PC-3 (cell line): ENCODE data around the gene MPZL1. TPM values are rescaled to one million over a fixed set of nuclear protein-coding genes. Genes with fewer than 3 reads are reported as not detected.
A peak's percentile ranks its signal among the peaks of the same experiment; 100 is the strongest.

Source experiments
- ATAC-seq: fragments of 200-7000 bp; cut with Tn5 transposase; 2 replicates; pipeline ENCODE4 v1.9.1; 2020; ENCODE audit warnings: mild to moderate bottlenecking, moderate library complexity
- BruUV-seq: library from RNA; stranded (reverse); fragments of 400-500 nt; replicated peaks from 2 replicates; lab custom pipeline; 2021; lab: Mats Ljungman, UMichigan
- CTCF ChIA-PET: fragments of 300-600 bp; sonication (Branson Sonifier 250); formaldehyde crosslinking; loops from one replicate; lab custom pipeline; 2022; ENCODE audit warnings: antibody characterized with exemption; lab: Charles Lee
- POLR2A ChIA-PET: fragments of 300-600 bp; sonication (Branson Sonifier 250); formaldehyde crosslinking; loops from one replicate; lab custom pipeline; 2022; ENCODE audit warnings: antibody characterized with exemption; ENCODE audit not compliant: unreplicated experiment; lab: Charles Lee
- DNase-seq: peaks from one replicate; pipeline ENCODE4 v3.0.0-alpha.2; 2015
- H2AFZ ChIP-seq: fragments of 300-600 bp; sonication (generic); 2 replicates; pipeline ENCODE4 v1.6.0; 2016; ENCODE audit warnings: antibody characterized with exemption, low read length
- H3F3A ChIP-seq: fragments of 300-600 bp; sonication (generic); one replicate; pipeline ENCODE4 v1.6.0; 2017; ENCODE audit warnings: antibody characterized with exemption, low read length, control low read depth, mild to moderate bottlenecking; ENCODE audit not compliant: unreplicated experiment
- H3K27ac ChIP-seq: fragments of 300-600 bp; sonication (generic); 2 replicates; pipeline ENCODE4 v1.5.1; 2016; ENCODE audit warnings: mild to moderate bottlenecking, low read length
- H3K27me3 ChIP-seq: fragments of 300-600 bp; sonication (generic); 2 replicates; pipeline ENCODE4 v1.6.1; 2016; ENCODE audit warnings: low read length, mixed read lengths
- H3K36me3 ChIP-seq: fragments of 300-600 bp; sonication (generic); 2 replicates; pipeline ENCODE4 v1.6.1; 2016; ENCODE audit warnings: low read depth, mixed run types, low read length, mixed read lengths
- H3K4me1 ChIP-seq: fragments of 300-600 bp; sonication (generic); 2 replicates; pipeline ENCODE4 v1.5.1; 2016; ENCODE audit warnings: low read length; ENCODE audit not compliant: insufficient read depth
- H3K4me2 ChIP-seq: fragments of 300-600 bp; sonication (generic); 2 replicates; pipeline ENCODE4 v1.6.0; 2016; ENCODE audit warnings: low read length
- H3K4me3 ChIP-seq: fragments of 300-600 bp; sonication (generic); 2 replicates; pipeline ENCODE4 v1.5.1; 2016; ENCODE audit warnings: mild to moderate bottlenecking, low read length, mixed read lengths
- H3K79me2 ChIP-seq: fragments of 300-600 bp; sonication (generic); 2 replicates; pipeline ENCODE4 v1.6.1; 2017; ENCODE audit warnings: low read length, mixed read lengths
- H3K9ac ChIP-seq: fragments of 300-600 bp; sonication (generic); 2 replicates; pipeline ENCODE4 v1.6.0; 2016; ENCODE audit warnings: mild to moderate bottlenecking, low read length
- H3K9me2 ChIP-seq: fragments of 300-600 bp; sonication (generic); replicated peaks from 2 replicates; pipeline ENCODE4 v1.6.1; 2016; ENCODE audit warnings: mixed run types, low read length, mixed read lengths
- H3K9me3 ChIP-seq: fragments of 300-600 bp; sonication (generic); 2 replicates; pipeline ENCODE4 v1.6.1; 2016; ENCODE audit warnings: low read length, mixed read lengths
- H4K20me1 ChIP-seq: fragments of 300-600 bp; sonication (generic); 2 replicates; pipeline ENCODE4 v1.6.1; 2016; ENCODE audit warnings: low read length, mixed read lengths
- CTCF ChIP-seq: fragments of 300-600 bp; sonication (generic); conservative IDR thresholded peaks from 2 replicates; pipeline ENCODE4 v1.5.1; 2017; ENCODE audit warnings: antibody characterized with exemption, low read depth, mild to moderate bottlenecking, low read length
- EZH2 ChIP-seq: fragments of 300-600 bp; sonication (generic); IDR thresholded peaks from one replicate; pipeline ENCODE4 v1.6.1; 2017; ENCODE audit warnings: antibody characterized with exemption, mild to moderate bottlenecking, low read length; ENCODE audit not compliant: unreplicated experiment
- EZH2phosphoT487 ChIP-seq: fragments of 300-600 bp; sonication (generic); IDR thresholded peaks from 2 replicates; pipeline ENCODE4 v1.6.1; 2018; ENCODE audit warnings: mild to moderate bottlenecking, antibody characterized with exemption, low read length, borderline replicate concordance
- intact Hi-C: fragments of 100-400 bp; cut with micrococcal nuclease; formaldehyde crosslinking; loops from 2 replicates; pipeline ENCODE4 v1.9.0; 2023
- total RNA-seq: library from RNA; depleted of rRNA; stranded (reverse); fragments of >200 nt; gene quantifications from 2 replicates; pipeline ENCODE4 v1.2.3, GENCODE V29; 2014

The MPZL1 gene
- total RNA-seq, 1 experiment from 2014 or later, result 86.5 TPM

- peak; percentile 56 for ATAC-seq
- CTCF ChIA-PET, result interaction anchor here (0.7 to 1.9 kb wide), 2 partner anchors 21 to 87 kb away, joined by 3 to 31 read pairs; no protein-coding TSS in a partner anchor
- Histone ChIP-seq H3K36me3 (no peaks in the 10 kb centered on the region), H3K4me2 (no peak overlapping the region), H3K27me3 (0 out of 2 replicates have a peak, but pooled peaks cover 8% of the 10 kb centered on the region), H3K79me2 (no peaks in the 10 kb centered on the region), H3K9me2 (no peaks in the 10 kb centered on the region), H3F3A (no peaks in the 10 kb centered on the region), H3K9ac (no peak overlapping the region), H3K27ac (no peak overlapping the region), H3K9me3 (no peaks in the 10 kb centered on the region), H4K20me1 (no peaks in the 10 kb centered on the region), H3K4me1 (peaks cover 13% of the 10 kb centered on the region; the same call in 1 of the 2 replicates), H2AFZ (no peak overlapping the region), H3K4me3 (no peak overlapping the region)
- peak; percentile 97 for DNase-seq
- intact Hi-C loops, result loop anchor here (1.0 to 2.0 kb wide), 4 partner anchors 21 to 132 kb away; no protein-coding TSS in a partner anchor
- BruUV-seq, result no TSS peak
- POLR2A ChIA-PET, result no interaction called here
- TF ChIP-seq EZH2phosphoT487 (no peak), CTCF (peak; percentile 96), EZH2 (no peak)
Observed at GRCh38 chr1:167687919-167688519, 33.8 kb upstream of the MPZL1 start.

- BruUV-seq, result no TSS peak
- peaks cover 7% of the 10 kb centered on the region; the same call in 1 of the 2 replicates for H3K4me1 ChIP-seq
Observed at GRCh38 chr1:167689567-167689920, 32.2 kb upstream of the MPZL1 start.

More at GRCh38 chr1:167689567-167689920, 32.2 kb upstream of the MPZL1 start:
- no peaks in the 10 kb centered on the region for H3F3A ChIP-seq
- no peak overlapping the region for H3K4me3 ChIP-seq
- H3K9me2 ChIP-seq, result no peaks in the 10 kb centered on the region
- H3K9ac ChIP-seq, result no peak overlapping the region
- H3K36me3 ChIP-seq, result no peaks in the 10 kb centered on the region
- 0 out of 2 replicates have a peak, but pooled peaks cover 8% of the 10 kb centered on the region for H3K27me3 ChIP-seq
- CTCF ChIA-PET, result interaction anchor here (0.9 kb wide), 1 partner anchor 89 kb away, joined by 5 read pairs; no protein-coding TSS in a partner anchor
- TF ChIP-seq CTCF (no peak), EZH2 (no peak), EZH2phosphoT487 (no peak)
- H3K27ac ChIP-seq, result no peak overlapping the region
- intact Hi-C loops, result loop anchor here (2.0 kb wide), 1 partner anchor 23 kb away; no protein-coding TSS in a partner anchor
- H3K79me2 ChIP-seq, result no peaks in the 10 kb centered on the region
- no peak overlapping the region for H2AFZ ChIP-seq
- H4K20me1 ChIP-seq, result no peaks in the 10 kb centered on the region
- ATAC-seq, result no peak
- POLR2A ChIA-PET, result no interaction called here
- peak; percentile 58 for DNase-seq
- no peak overlapping the region for H3K4me2 ChIP-seq
- no peaks in the 10 kb centered on the region for H3K9me3 ChIP-seq
